ENCODE results near the gene ZNF565.
A peak's percentile ranks its signal among the peaks of the same experiment; 100 is the strongest.
"Not testable (repeated sequence)": the region's sequence is repeated elsewhere in the genome, so short reads cannot be mapped to it uniquely, and the experiment has no call there.

ZNF565 gene

GRCh38 chr19:36210497-36210896 lies 4.0 kb downstream of the ZNF565 start:
- DNase-seq: no peak

GRCh38 chr19:36209372-36209771 lies 5.1 kb downstream of the ZNF565 start:
- DNase-seq: no peak

- no peak for DNase-seq
These were observed 6.7 kb downstream of the ZNF565 start for GRCh38 chr19:36207605-36208252.

- DNase-seq: no peak
These were observed 11.2 kb downstream of the ZNF565 start for GRCh38 chr19:36203293-36203692.

- DNase-seq: no peak
These were observed 12.8 kb downstream of the ZNF565 start for GRCh38 chr19:36201684-36202083.

GRCh38 chr19:36198119-36198518 lies 16.3 kb downstream of the ZNF565 start:
- no peak for DNase-seq

- DNase-seq: no peak
These were observed 18.2 kb downstream of the ZNF565 start for GRCh38 chr19:36196249-36196648.

GRCh38 chr19:36186722-36187121 lies 27.7 kb downstream of the ZNF565 start:
- not testable (repeated sequence) for DNase-seq

GRCh38 chr19:36183245-36183628 lies 31.2 kb downstream of the ZNF565 start:
- DNase-seq: no peak

GRCh38 chr19:36182612-36183244 lies 31.7 kb downstream of the ZNF565 start:
- no peak for DNase-seq

GRCh38 chr19:36179077-36179476 lies 35.4 kb downstream of the ZNF565 start:
- not testable (repeated sequence) for DNase-seq

GRCh38 chr19:36173846-36174245 lies 40.6 kb downstream of the ZNF565 start:
- DNase-seq: not testable (repeated sequence)

- DNase-seq: no peak
These were observed 41.6 kb downstream of the ZNF565 start for GRCh38 chr19:36172852-36173251.

- peak; percentile 61 for DNase-seq
These were observed 45.2 kb downstream of the ZNF565 start for GRCh38 chr19:36169084-36169760.

- DNase-seq: no peak
These were observed 50.7 kb downstream of the ZNF565 start for GRCh38 chr19:36163813-36164212.

- no peak for DNase-seq
These were observed 53.5 kb downstream of the ZNF565 start for GRCh38 chr19:36160821-36161596.

GRCh38 chr19:36153126-36153525 lies 61.3 kb downstream of the ZNF565 start:
- no peak for DNase-seq

- DNase-seq: no peak
These were observed 61.9 kb downstream of the ZNF565 start, which contains the start of gene COX7A1 for GRCh38 chr19:36152352-36153091. Gene COX7A1, minus strand, starts transcription at chr19:36152447. Its CDS starts 40 bp downstream, at chr19:36152407.

- no peak for DNase-seq
These were observed 62.5 kb downstream of the ZNF565 start for GRCh38 chr19:36152019-36152351.

- no peak for DNase-seq
These were observed 63.1 kb downstream of the ZNF565 start for GRCh38 chr19:36151144-36152018.

GRCh38 chr19:36150586-36150985 lies 63.9 kb downstream of the ZNF565 start:
- no peak for DNase-seq

All from NCI-H2171 (cell line).